Adrenal gland (tissue), 5 donors: Measurements from ENCODE around the gene KIF26B.

ENCODE experiments used
- CTCF ChIP-seq, 6 experiments: fragments of 450-650 bp in 4 of 6; fragments of 200-600 bp in 2 of 6; sonication (generic) in 1 of 6; IDR thresholded peaks; 1 replicate in 5 of 6; 2 replicates in 1 of 6; pipeline versions ENCODE4 v1.5.1 to v1.8.0; 2016 to 2021; ENCODE audit warnings: antibody characterized with exemption in 6 of 6, mild to moderate bottlenecking in 2 of 6, moderate library complexity in 1 of 6
- POLR2A ChIP-seq, 2 donors: fragments of 450-650 bp; IDR thresholded peaks; one replicate each; pipeline ENCODE4 v1.6.1; 2017; ENCODE audit warnings: antibody characterized with exemption in 2 of 2, mild to moderate bottlenecking in 2 of 2, moderate library complexity in 1 of 2
- donor health status: DM: no; HTN: no; CAD: no.

- TF ChIP-seq CTCF (IDR thresholded peaks at IDR 0.05) (no peak), POLR2A (IDR thresholded peaks at IDR 0.05) (no peak)
These were observed 427.2 kb downstream of the KIF26B start for GRCh38 chr1:245582026-245582425.
